Astrocyte (in vitro differentiated cells and primary cell): ENCODE measurements around the gene CARS1. TPM values are rescaled to one million over a fixed set of nuclear protein-coding genes. Genes with fewer than 3 reads are reported as not detected.

Source experiments
- DNase-seq: peaks from one replicate; pipeline ENCODE4 v3.0.0-alpha.2; 2010; ENCODE audit warnings: low read depth
- FAIRE-seq: peaks from 2 replicates; lab custom pipeline; 2011; peaks lifted over from hg19 to GRCh38; lab: Jason Lieb, UNC
- H2AFZ ChIP-seq: 2 replicates; pipeline ENCODE4 v1.6.0; 2012; ENCODE audit warnings: low read depth, low read length, inconsistent platforms
- H3K27ac ChIP-seq: 2 replicates; pipeline ENCODE4 v1.5.1; 2011; ENCODE audit warnings: low read depth, low read length, inconsistent platforms
- H3K27me3 ChIP-seq: 2 replicates; pipeline ENCODE4 v1.6.0; 2011; ENCODE audit warnings: low read length, inconsistent platforms; ENCODE audit not compliant: insufficient read depth
- H3K36me3 ChIP-seq: 2 replicates; pipeline ENCODE4 v1.5.1; 2011; ENCODE audit warnings: low read length, inconsistent platforms; ENCODE audit not compliant: insufficient read depth
- H3K4me1 ChIP-seq: 2 replicates; pipeline ENCODE4 v1.5.1; 2011; ENCODE audit warnings: low read length, inconsistent platforms; ENCODE audit not compliant: insufficient read depth
- H3K4me2 ChIP-seq: 2 replicates; pipeline ENCODE4 v1.6.0; 2012; ENCODE audit warnings: low read length, inconsistent platforms
- H3K4me3 ChIP-seq: 2 replicates; pipeline ENCODE4 v1.5.1; 2011; ENCODE audit warnings: low read depth, mild to moderate bottlenecking, low read length, inconsistent platforms; ENCODE audit not compliant: insufficient read depth
- H3K79me2 ChIP-seq: 2 replicates; pipeline ENCODE4 v1.6.0; 2012; ENCODE audit warnings: mild to moderate bottlenecking, low read length, inconsistent platforms; ENCODE audit not compliant: insufficient read depth
- H3K9ac ChIP-seq: 2 replicates; pipeline ENCODE4 v1.6.0; 2012; ENCODE audit warnings: mild to moderate bottlenecking, low read length, inconsistent platforms
- H3K9me3 ChIP-seq: 2 replicates; pipeline ENCODE4 v1.5.1; 2012; ENCODE audit warnings: low read depth, mild to moderate bottlenecking, low read length, inconsistent platforms; ENCODE audit not compliant: insufficient read depth
- H4K20me1 ChIP-seq: 2 replicates; pipeline ENCODE4 v1.6.0; 2012; ENCODE audit warnings: low read length, inconsistent platforms; ENCODE audit not compliant: insufficient read depth
- H3K27ac Mint-ChIP-seq: one replicate; pipeline ENCODE4 v1.8.0; 2021; ENCODE audit warnings: mild to moderate bottlenecking, mixed read lengths; ENCODE audit not compliant: unreplicated experiment
- H3K27me3 Mint-ChIP-seq: one replicate; pipeline ENCODE4 v1.8.0; 2021; ENCODE audit warnings: low read depth, mixed read lengths; ENCODE audit not compliant: unreplicated experiment
- H3K36me3 Mint-ChIP-seq: one replicate; pipeline ENCODE4 v1.8.0; 2021; ENCODE audit warnings: low read depth, mixed read lengths; ENCODE audit not compliant: unreplicated experiment
- H3K4me1 Mint-ChIP-seq: one replicate; pipeline ENCODE4 v1.8.0; 2021; ENCODE audit warnings: low read depth, mixed read lengths; ENCODE audit not compliant: unreplicated experiment
- H3K4me3 Mint-ChIP-seq: one replicate; pipeline ENCODE4 v1.8.0; 2021; ENCODE audit warnings: mild to moderate bottlenecking, moderate library complexity, mixed read lengths; ENCODE audit not compliant: unreplicated experiment
- H3K9me3 Mint-ChIP-seq: one replicate; pipeline ENCODE4 v1.8.0; 2021; ENCODE audit warnings: mild to moderate bottlenecking, mixed read lengths; ENCODE audit not compliant: unreplicated experiment
- EZH2 ChIP-seq: IDR thresholded peaks from 2 replicates; pipeline ENCODE4 v1.6.1; 2012; ENCODE audit warnings: mild to moderate bottlenecking, low read length, inconsistent platforms; ENCODE audit not compliant: insufficient read depth
- total RNA-seq: library from RNA; stranded (reverse); gene quantifications from 2 replicates; pipeline ENCODE4 v1.2.1, GENCODE V29; 2021
- TF ChIP-seq, protein P1 (sequence below): IDR thresholded peaks from 2 replicates; pipeline ENCODE4 v1.5.1; 2011; ENCODE audit warnings: low read depth, mild to moderate bottlenecking, inconsistent platforms, low read length, moderate library complexity; ENCODE audit not compliant: insufficient read depth

CARS1 gene
- total RNA-seq, 1 donor from 2014 or later: 123 TPM

DNA sequence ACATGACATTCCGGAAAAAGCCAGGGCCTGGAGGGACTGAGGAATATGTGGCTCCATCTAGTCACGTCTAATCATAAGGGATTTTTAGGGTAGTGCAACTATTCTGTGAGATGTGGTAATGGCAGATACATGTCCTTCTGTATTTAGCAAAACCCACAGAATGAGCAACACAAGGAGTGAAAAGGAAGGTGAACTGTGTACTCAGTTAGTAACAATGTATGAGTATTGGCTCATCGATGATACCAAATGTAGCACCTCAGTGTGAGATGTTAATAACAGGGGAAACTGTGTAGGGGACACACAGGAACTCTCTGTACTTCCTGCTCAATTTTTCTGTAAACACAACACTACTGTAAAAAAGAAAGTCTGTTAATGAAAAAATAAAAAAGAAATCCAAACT lies 42.0 kb upstream of the CARS1 start:
- FAIRE-seq (no peak), DNase-seq (no peak)
- Mint-ChIP-seq H3K27me3 (no peaks in the 10 kb centered on the region), H3K4me1 (peaks cover 14% of the 10 kb centered on the region), H3K36me3 (peaks cover 18% of the 10 kb centered on the region), H3K9me3 (peaks cover 3% of the 10 kb centered on the region), H3K4me3 (no peak overlapping the region), H3K27ac (no peak overlapping the region)
- Histone ChIP-seq H3K9me3 (no peaks in the 10 kb centered on the region), H3K27me3 (no peaks in the 10 kb centered on the region), H3K79me2 (no peaks in the 10 kb centered on the region), H3K4me1 (peaks cover 18% of the 10 kb centered on the region), H4K20me1 (no peaks in the 10 kb centered on the region), H3K9ac (no peak overlapping the region), H2AFZ (no peak overlapping the region), H3K4me2 (no peak overlapping the region), H3K4me3 (no peak overlapping the region), H3K27ac (no peak overlapping the region), H3K36me3 (peaks cover 6% of the 10 kb centered on the region)
- TF ChIP-seq, protein P1, sequence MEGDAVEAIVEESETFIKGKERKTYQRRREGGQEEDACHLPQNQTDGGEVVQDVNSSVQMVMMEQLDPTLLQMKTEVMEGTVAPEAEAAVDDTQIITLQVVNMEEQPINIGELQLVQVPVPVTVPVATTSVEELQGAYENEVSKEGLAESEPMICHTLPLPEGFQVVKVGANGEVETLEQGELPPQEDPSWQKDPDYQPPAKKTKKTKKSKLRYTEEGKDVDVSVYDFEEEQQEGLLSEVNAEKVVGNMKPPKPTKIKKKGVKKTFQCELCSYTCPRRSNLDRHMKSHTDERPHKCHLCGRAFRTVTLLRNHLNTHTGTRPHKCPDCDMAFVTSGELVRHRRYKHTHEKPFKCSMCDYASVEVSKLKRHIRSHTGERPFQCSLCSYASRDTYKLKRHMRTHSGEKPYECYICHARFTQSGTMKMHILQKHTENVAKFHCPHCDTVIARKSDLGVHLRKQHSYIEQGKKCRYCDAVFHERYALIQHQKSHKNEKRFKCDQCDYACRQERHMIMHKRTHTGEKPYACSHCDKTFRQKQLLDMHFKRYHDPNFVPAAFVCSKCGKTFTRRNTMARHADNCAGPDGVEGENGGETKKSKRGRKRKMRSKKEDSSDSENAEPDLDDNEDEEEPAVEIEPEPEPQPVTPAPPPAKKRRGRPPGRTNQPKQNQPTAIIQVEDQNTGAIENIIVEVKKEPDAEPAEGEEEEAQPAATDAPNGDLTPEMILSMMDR: no peak

DNA sequence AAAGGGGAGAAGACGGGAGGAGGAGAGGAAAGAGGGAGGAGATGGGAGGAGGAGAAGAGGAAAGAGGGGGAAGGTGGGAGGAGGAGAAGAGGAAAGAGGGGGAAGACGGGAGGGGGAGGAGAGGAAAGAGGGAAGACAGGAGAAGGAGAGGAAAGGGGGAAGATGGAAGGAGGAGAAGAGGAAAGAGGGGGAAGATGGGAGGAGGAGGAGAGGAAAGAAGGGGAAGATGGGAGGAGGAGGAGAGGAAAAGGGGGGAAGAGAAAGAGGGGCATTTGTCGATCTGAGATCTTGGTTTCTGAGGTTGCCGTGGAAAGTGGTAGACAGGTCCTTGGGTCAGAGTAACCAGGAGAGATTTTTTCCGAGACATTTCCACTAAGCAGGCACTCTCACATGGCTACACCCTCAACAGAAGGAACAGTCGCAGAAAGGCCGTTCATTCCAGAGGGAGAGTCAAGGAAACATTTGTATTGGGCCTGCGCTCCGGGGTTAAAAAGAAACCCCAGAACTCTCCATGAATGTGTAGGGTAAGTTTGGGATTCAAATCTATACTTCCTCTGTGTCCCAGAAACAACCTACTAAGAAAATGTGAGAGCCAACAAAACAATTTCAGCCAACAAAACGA lies 39.8 kb upstream of the CARS1 start:
- Mint-ChIP-seq H3K36me3 (peaks cover 16% of the 10 kb centered on the region), H3K27ac (no peak overlapping the region), H3K4me3 (no peak overlapping the region), H3K27me3 (no peaks in the 10 kb centered on the region), H3K9me3 (peaks cover 3% of the 10 kb centered on the region), H3K4me1 (peaks cover 14% of the 10 kb centered on the region)
- Histone ChIP-seq H3K4me3 (no peak overlapping the region), H3K27me3 (no peaks in the 10 kb centered on the region), H3K27ac (no peak overlapping the region), H3K36me3 (peaks cover 6% of the 10 kb centered on the region), H3K79me2 (no peaks in the 10 kb centered on the region), H3K9me3 (no peaks in the 10 kb centered on the region), H3K4me1 (peaks cover 18% of the 10 kb centered on the region), H4K20me1 (no peaks in the 10 kb centered on the region), H2AFZ (no peak overlapping the region), H3K4me2 (no peak overlapping the region), H3K9ac (no peak overlapping the region)
- no peak for TF ChIP-seq EZH2
- TF ChIP-seq, protein P1: no peak
- DNase-seq (no peak), FAIRE-seq (no peak)

DNA sequence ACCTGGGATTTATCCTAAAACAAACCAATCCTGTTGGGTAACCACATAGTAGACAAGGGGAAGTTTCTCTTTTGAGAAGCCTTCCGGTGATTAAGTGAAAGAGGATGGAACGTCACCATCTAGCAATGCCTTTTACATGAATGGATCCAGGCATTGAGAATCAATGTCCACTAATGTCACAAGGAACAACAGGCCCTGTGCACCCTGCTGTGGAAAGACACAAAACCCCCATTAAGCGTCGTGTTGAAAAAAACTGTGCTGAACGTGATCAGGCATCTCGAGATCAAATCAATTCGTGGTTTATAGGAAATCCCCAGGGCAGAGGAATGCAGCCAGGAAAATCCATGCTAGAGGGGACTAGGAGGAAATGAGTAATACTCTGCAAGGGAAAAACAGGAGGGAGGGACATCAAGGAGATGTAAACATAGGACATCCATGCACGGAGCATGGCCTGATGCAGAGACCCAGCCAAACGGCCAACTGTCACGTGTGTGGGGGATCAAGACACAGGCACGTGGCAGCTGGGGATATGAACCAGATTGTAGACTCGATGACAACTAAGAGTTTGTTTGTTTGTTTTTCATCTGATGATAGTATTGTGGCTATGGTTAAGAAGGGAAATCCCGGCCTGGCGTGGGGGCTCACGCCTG lies 38.6 kb upstream of the CARS1 start:
- Histone ChIP-seq H2AFZ (peak overlapping the region; percentile 65), H3K27ac (peak overlapping the region; percentile 78)
- FAIRE-seq: peak; percentile 68

More for the DNA sequence above, 38.6 kb upstream of the CARS1 start:
- Mint-ChIP-seq H3K27ac (peak overlapping the region; percentile 41), H3K27me3 (no peaks in the 10 kb centered on the region), H3K36me3 (peaks cover 18% of the 10 kb centered on the region), H3K4me1 (peaks cover 14% of the 10 kb centered on the region), H3K4me3 (no peak overlapping the region), H3K9me3 (peaks cover 3% of the 10 kb centered on the region)
- Histone ChIP-seq H3K36me3 (peaks cover 6% of the 10 kb centered on the region), H4K20me1 (peaks cover 7% of the 10 kb centered on the region), H3K4me2 (peak overlapping the region; percentile 89), H3K4me1 (peaks cover 22% of the 10 kb centered on the region), H3K9ac (peak overlapping the region; percentile 58), H3K79me2 (no peaks in the 10 kb centered on the region), H3K4me3 (peak overlapping the region; percentile 17), H3K27me3 (no peaks in the 10 kb centered on the region), H3K9me3 (no peaks in the 10 kb centered on the region)
- DNase-seq: peak; percentile 77
- TF ChIP-seq EZH2: no peak
- TF ChIP-seq, protein P1: no peak
